OCI-LY3 (cell line): ENCODE data around the gene TMEM54.

ENCODE experiments used
- H2AFZ ChIP-seq: fragments of 200-600, 300-600 bp; shearing (Covaris generic); 2 replicates; pipeline ENCODE4 v1.6.0; 2014; ENCODE audit warnings: antibody characterized with exemption, low read depth, low read length
- H3K27ac ChIP-seq: fragments of 200-600, 300-600 bp; sonication (generic); 2 replicates; pipeline ENCODE4 v1.5.1; 2014; ENCODE audit warnings: mild to moderate bottlenecking, low read length, moderate library complexity, mixed read lengths
- H3K27me3 ChIP-seq: fragments of 200-600, 300-600 bp; sonication (generic); 2 replicates; pipeline ENCODE4 v1.6.1; 2014; ENCODE audit warnings: low read depth, low read length, mixed read lengths
- H3K36me3 ChIP-seq: fragments of 200-600, 300-600 bp; sonication (generic); replicated peaks from 2 replicates; pipeline ENCODE3; 2014; ENCODE audit warnings: low read depth, low read length, mixed read lengths
- H3K4me1 ChIP-seq: fragments of 300-600, 200-600 bp; sonication (generic); 2 replicates; pipeline ENCODE4 v1.6.1; 2014; ENCODE audit warnings: low read length, mixed read lengths
- H3K4me2 ChIP-seq: fragments of 200-600, 300-600 bp; sonication (generic); 2 replicates; pipeline ENCODE4 v1.6.1; 2014; ENCODE audit warnings: low read length, mixed read lengths
- H3K4me3 ChIP-seq: fragments of 300-600, 200-600 bp; sonication (generic); 2 replicates; pipeline ENCODE4 v1.5.1; 2014; ENCODE audit warnings: antibody characterized with exemption, mild to moderate bottlenecking, low read length, moderate library complexity
- H3K79me2 ChIP-seq: fragments of 300-600, 200-600 bp; shearing (Covaris generic); 2 replicates; pipeline ENCODE4 v1.6.1; 2014; ENCODE audit warnings: mild to moderate bottlenecking, low read length, mixed read lengths
- H3K9ac ChIP-seq: fragments of 300-600, 200-600 bp; shearing (Covaris generic); 2 replicates; pipeline ENCODE4 v1.6.0; 2014; ENCODE audit warnings: mild to moderate bottlenecking, low read length, moderate library complexity
- H3K9me3 ChIP-seq: fragments of 200-600, 300-600 bp; shearing (Covaris generic); 2 replicates; pipeline ENCODE4 v1.6.1; 2014; ENCODE audit warnings: low read length, mixed read lengths; ENCODE audit not compliant: insufficient read depth
- H4K20me1 ChIP-seq: fragments of 200-600, 300-600 bp; sonication (generic); 2 replicates; pipeline ENCODE4 v1.6.1; 2016; ENCODE audit warnings: low read length, mixed read lengths; ENCODE audit not compliant: insufficient read depth
- CTCF ChIP-seq: fragments of 200-600, 300-600 bp; sonication (generic); IDR thresholded peaks from 2 replicates; pipeline ENCODE4 v1.5.1; 2014; ENCODE audit warnings: antibody characterized with exemption, low read length, low read depth
- EZH2phosphoT487 ChIP-seq: fragments of 200-600 bp; shearing (Covaris generic); IDR thresholded peaks from 2 replicates; pipeline ENCODE4 v1.6.1; 2018; ENCODE audit warnings: antibody characterized with exemption, mixed run types, low read depth

TMEM54 gene

DNA sequence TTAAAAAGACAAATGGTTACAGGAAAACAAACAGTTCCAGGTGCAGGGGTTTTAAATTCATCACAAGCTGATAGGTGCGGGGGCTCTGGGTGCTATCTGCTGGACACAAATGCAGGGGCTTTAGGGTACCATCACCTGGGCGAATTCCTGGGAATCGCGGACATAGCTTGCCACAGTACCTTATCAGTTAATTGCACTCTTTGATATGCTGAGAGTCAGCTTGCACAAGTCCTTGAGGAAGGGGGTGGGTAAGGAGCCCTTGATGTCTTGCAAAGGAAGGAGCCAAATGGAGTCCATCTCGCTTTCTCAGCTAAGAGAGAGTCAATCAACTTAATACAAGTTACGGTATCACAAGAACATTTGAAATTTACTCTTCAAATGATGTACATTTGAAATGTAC lies 25.4 kb upstream of the TMEM54 start:
- no peak overlapping the region for H3K4me3 ChIP-seq
- TF ChIP-seq EZH2phosphoT487 (no peak), CTCF (no peak)

DNA sequence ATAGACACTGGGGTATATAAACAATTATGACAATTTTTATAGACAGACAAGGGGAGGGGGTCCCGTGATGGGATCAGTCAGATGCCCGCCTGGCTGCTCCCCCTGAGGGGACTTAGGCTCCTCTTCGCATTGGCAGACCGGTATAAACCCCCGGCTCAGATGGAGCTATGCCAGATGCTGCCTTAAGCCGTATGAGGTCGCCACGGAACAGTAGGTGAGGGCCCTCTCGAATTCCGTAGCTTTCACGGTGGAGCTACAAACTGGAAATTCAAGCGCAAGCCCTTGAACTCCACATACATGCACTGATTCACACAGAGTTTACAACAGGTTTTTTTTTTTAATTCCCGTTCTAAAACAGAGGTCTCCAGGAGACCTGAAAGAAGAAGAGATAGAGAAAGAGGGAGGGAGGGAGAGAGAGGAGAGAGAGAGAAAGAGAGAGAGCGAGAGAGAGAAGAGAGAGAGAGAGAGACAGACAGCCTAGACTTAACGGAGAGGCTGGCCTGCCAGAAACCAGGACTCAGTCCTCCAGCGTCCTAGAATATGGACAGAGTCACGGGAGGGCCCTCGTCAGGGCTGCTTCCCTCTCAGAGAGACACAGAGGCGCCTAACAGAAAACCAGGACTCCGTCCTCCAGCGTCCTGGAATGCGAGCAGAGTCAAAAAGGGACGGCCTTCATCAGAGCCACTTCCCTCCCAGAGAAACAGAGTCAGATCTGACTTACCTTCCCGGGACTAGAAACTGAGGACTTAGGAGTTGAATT lies 24.4 kb upstream of the TMEM54 start:
- Histone ChIP-seq H3K9ac (no peak overlapping the region), H4K20me1 (no peaks in the 10 kb centered on the region), H3K27me3 (no peaks in the 10 kb centered on the region), H2AFZ (no peak overlapping the region), H3K9me3 (no peaks in the 10 kb centered on the region), H3K36me3 (no peaks in the 10 kb centered on the region), H3K4me2 (no peak overlapping the region), H3K4me1 (no peaks in the 10 kb centered on the region), H3K4me3 (no peak overlapping the region), H3K79me2 (no peaks in the 10 kb centered on the region), H3K27ac (no peak overlapping the region)
- TF ChIP-seq CTCF, result no peak
- TF ChIP-seq EZH2phosphoT487, result no peak

More for the DNA sequence above, 25.4 kb upstream of the TMEM54 start:
- H3K36me3 ChIP-seq, result no peaks in the 10 kb centered on the region
- no peak overlapping the region for H2AFZ ChIP-seq
- H3K27me3 ChIP-seq, result no peaks in the 10 kb centered on the region
- no peak overlapping the region for H3K9ac ChIP-seq
- H3K9me3 ChIP-seq, result no peaks in the 10 kb centered on the region
- no peaks in the 10 kb centered on the region for H3K79me2 ChIP-seq
- H3K27ac ChIP-seq, result no peak overlapping the region
- no peaks in the 10 kb centered on the region for H3K4me1 ChIP-seq
- H3K4me2 ChIP-seq, result no peak overlapping the region
- H4K20me1 ChIP-seq, result no peaks in the 10 kb centered on the region

DNA sequence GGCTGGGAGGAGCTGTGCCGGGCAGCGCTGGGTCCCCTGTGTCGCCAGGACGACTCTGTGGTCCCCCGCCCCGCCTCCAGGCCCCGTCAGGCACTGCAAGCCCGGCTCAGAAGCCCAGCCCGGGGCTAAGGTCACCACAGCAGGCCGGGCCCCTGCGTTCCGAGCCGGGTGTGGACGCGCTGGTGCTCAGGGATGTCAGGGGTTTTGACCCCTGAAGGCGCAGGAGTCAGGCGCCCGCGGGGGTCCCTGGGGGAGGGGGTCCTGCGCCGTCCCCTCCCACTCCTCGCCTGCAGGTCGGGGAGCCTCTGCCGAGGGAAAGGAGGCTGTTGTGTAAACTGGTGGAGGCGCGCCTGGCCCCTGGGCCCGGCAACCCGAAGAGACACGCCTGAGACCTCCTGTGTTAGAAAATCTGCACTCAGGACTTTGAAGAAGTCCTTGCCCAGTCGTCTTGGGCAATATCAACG lies 23.7 kb upstream of the TMEM54 start:
- Histone ChIP-seq H3K36me3 (no peaks in the 10 kb centered on the region), H4K20me1 (no peaks in the 10 kb centered on the region), H3K9ac (no peak overlapping the region), H3K9me3 (no peaks in the 10 kb centered on the region), H3K4me3 (no peak overlapping the region), H3K79me2 (no peaks in the 10 kb centered on the region), H2AFZ (no peak overlapping the region), H3K27ac (no peak overlapping the region), H3K4me2 (no peak overlapping the region), H3K27me3 (no peaks in the 10 kb centered on the region), H3K4me1 (no peaks in the 10 kb centered on the region)
- TF ChIP-seq CTCF (no peak), EZH2phosphoT487 (no peak)

DNA sequence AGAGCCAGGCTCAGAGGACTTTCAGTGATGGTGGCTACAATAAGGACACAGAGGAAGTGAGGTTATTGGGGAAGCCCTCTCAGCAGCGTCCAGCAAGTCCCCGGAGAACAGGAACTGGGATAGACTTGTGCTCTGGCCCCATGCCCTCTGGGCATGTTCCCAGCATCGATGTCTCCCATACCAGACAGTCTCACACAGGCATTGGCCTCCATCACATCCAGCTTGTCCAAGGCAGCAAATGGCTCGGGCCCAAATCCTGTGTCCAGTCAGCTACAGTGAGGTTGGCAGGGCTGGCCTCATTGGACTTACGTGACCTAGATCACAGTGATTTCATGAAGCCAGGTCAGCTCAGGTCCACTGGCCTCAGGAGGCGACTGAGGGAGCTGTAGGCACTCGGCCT lies 19.6 kb upstream of the TMEM54 start:
- TF ChIP-seq EZH2phosphoT487, result no peak
- TF ChIP-seq CTCF, result no peak
- H3K36me3 ChIP-seq, result no peaks in the 10 kb centered on the region
- no peaks in the 10 kb centered on the region for H3K79me2 ChIP-seq
- no peak overlapping the region for H3K9ac ChIP-seq
- H3K27me3 ChIP-seq, result no peaks in the 10 kb centered on the region
- no peaks in the 10 kb centered on the region for H3K9me3 ChIP-seq
- no peaks in the 10 kb centered on the region for H4K20me1 ChIP-seq
- no peak overlapping the region for H3K4me3 ChIP-seq
- no peak overlapping the region for H3K4me2 ChIP-seq
- no peak overlapping the region for H3K27ac ChIP-seq
- H2AFZ ChIP-seq, result no peak overlapping the region
- H3K4me1 ChIP-seq, result no peaks in the 10 kb centered on the region
